AG04449 (cell line): ENCODE data around the gene TCF15.
"Not testable (repeated sequence)": the region's sequence is repeated elsewhere in the genome, so short reads cannot be mapped to it uniquely, and the experiment has no call there.

ENCODE experiments used
- CTCF ChIA-PET: fragments of 350-600 bp; formaldehyde crosslinking; extraction: SDS; loops from one replicate; lab custom pipeline; 2021; ENCODE audit warnings: antibody characterized with exemption; lab: Yijun Ruan, JAX
- POLR2A ChIA-PET: fragments of 400-600, 350-600 bp; formaldehyde crosslinking; extraction: SDS; loops from one replicate; lab custom pipeline; 2020; ENCODE audit warnings: antibody characterized with exemption, inconsistent platforms; lab: Yijun Ruan, JAX
- DNase-seq: peaks from one replicate; pipeline ENCODE4 v3.0.0-alpha.2; 2010; ENCODE audit warnings: low read depth, low spot score
- H3K4me3 ChIP-seq: 2 replicates; pipeline ENCODE4 v1.5.1; 2011; ENCODE audit warnings: low read depth, mild to moderate bottlenecking, control low read depth, low read length
- TF ChIP-seq, protein P1 (sequence below): IDR thresholded peaks from one replicate; pipeline ENCODE4 v1.5.1; 2011; ENCODE audit warnings: mild to moderate bottlenecking, moderate library complexity, low read length, control low read depth, inconsistent platforms; ENCODE audit not compliant: insufficient read depth; ENCODE audit errors: missing control alignments

TCF15 gene

DNA sequence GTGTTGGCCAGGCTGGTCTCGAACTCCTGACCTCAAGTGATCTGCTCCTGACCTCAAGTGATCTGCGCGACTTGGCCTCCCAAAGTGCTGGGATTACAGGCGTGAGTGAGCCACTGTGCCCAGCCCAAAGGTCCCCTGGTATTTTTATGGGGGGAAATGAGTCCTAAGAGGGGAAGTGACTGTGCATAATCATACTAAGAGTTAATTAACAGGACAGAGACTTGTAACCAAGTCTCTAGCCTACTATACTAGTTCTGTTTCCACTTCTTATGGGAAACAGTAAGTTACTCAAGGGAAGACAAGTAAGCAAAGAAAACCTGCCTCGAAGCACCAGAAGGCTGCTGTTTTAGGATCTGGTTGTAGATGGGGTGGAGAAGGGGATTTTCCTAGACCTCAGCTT lies 27.9 kb downstream of the TCF15 start:
- CTCF ChIA-PET: interaction anchor here (0.6 to 2.5 kb wide), 2 partner anchors 21 to 370 kb away, joined by 3 to 11 read pairs; no protein-coding TSS in a partner anchor
- no peak for DNase-seq
- POLR2A ChIA-PET: no interaction called here

DNA sequence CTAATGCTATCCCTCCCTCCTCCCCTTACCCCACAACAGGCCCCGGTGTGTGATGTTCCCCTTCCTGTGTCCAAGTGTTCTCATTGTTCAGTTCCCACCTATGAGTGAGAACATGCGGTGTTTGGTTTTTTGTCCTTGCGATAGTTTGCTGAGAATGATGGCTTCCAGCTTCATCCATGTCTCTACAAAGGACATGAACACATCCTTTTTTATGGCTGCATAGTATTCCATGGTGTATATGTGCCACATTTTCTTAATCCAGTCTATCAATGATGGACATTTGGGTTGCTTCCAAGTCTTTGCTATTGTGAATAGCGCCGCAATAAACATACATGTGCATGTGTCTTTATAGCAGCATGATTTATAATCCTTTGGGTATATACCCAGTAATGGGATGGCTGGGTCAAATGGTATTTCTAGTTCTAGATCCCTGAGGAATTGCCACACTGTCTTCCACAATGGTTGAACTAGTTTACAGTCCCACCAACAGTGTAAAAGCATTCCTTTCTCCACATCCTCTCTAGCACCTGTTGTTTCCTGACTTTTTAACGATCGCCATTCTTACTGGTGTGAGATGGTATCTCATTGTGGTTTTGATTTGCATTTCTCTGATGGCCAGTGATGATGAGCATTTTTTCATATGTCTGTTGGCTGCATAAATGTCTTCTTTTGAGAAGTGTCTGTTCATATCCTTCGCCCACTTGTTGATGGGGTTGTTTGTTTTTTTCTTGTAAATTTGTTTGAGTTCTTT lies 31.0 kb downstream of the TCF15 start:
- CTCF ChIA-PET: interaction anchor here (1.1 to 1.5 kb wide), 2 partner anchors 18 to 66 kb away, joined by 3 to 4 read pairs; no protein-coding TSS in a partner anchor
- DNase-seq, H3K4me3 ChIP-seq, POLR2A ChIA-PET: not testable (repeated sequence)

More for the DNA sequence above, 27.9 kb downstream of the TCF15 start:
- H3K4me3 ChIP-seq: no peak overlapping the region
- TF ChIP-seq, protein P1, sequence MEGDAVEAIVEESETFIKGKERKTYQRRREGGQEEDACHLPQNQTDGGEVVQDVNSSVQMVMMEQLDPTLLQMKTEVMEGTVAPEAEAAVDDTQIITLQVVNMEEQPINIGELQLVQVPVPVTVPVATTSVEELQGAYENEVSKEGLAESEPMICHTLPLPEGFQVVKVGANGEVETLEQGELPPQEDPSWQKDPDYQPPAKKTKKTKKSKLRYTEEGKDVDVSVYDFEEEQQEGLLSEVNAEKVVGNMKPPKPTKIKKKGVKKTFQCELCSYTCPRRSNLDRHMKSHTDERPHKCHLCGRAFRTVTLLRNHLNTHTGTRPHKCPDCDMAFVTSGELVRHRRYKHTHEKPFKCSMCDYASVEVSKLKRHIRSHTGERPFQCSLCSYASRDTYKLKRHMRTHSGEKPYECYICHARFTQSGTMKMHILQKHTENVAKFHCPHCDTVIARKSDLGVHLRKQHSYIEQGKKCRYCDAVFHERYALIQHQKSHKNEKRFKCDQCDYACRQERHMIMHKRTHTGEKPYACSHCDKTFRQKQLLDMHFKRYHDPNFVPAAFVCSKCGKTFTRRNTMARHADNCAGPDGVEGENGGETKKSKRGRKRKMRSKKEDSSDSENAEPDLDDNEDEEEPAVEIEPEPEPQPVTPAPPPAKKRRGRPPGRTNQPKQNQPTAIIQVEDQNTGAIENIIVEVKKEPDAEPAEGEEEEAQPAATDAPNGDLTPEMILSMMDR: no peak

DNA sequence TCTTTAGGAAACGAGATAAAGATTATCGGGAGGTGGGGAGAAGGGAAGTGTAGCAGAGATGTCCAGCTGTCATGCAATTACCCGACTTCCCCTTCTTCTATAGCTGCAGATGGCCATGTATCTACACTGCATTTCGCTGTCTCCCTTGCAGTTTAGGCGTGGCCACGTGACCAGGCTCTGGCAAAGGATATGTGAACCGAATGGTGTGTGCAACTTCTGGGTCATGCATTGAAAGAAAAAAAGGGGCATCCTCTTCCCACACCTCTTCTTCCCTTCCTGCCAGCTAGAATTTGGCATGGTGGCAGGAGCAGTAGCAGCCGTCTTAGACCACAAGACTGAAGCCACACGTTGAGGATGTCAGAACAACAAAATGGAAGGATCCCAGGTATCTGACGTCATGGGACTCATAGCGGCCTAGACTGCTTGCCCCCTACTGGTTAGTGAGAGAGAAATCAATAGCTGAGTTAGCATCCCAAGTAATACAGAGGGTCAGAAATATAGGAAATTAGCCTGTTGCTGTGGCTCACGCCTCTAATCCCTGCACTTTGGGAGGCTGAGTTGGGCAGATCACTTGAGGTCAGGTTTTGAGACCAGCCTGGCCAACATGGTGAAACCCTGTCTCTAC lies 32.8 kb downstream of the TCF15 start:
- ChIA-PET CTCF (interaction anchor here (1.3 to 2.9 kb wide), 3 partner anchors 15 to 68 kb away, joined by 3 to 19 read pairs (median 4); no protein-coding TSS in a partner anchor), POLR2A (no interaction called here)
- no peak overlapping the region for H3K4me3 ChIP-seq
- TF ChIP-seq, protein P1: peak; percentile 20
- no peak for DNase-seq

DNA sequence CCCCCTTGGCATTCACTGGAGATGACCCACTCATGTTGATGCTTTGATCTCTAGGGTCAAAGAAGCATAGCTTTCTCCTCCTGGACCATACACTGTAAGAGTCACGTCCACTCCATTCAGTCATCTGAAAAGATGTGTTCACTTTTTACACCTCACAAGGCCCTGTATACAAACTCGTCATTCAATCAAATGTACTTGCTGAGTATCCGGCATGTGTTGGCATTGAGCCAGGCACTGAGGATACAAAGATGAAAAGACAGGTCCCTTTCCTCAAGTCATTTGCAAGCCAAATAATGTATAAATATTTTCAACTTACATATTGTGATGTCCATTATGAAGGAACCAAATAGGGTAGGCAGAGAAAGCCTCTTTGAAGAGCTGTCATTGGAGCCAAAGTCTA lies 34.0 kb downstream of the TCF15 start:
- POLR2A ChIA-PET: no interaction called here

DNA sequence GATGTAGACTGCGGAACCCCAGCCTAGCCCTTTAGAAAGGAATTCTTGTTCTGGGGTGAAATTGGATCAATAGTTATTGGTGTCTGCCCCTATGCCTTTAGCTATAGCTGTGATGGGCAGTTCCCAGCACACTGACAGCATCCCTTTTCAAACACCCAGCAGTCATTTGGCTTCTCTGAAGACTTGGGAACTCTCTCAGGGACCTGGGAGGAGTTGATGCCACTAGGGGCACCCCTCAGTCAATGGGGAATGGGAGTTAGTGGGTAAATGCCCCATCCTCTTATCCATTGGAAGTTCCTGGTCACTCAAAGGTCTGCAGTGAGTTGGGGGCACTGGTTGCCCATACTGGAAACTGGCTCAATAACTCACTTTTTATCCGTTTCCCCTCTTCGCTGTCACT lies 34.9 kb downstream of the TCF15 start:
- POLR2A ChIA-PET: no interaction called here
- CTCF ChIA-PET: interaction anchor here (1.4 to 2.9 kb wide), 2 partner anchors 13 to 164 kb away, joined by 3 to 19 read pairs; no protein-coding TSS in a partner anchor
- no peak for DNase-seq
- no peak overlapping the region for H3K4me3 ChIP-seq
- TF ChIP-seq, protein P1: no peak

More for the DNA sequence above, 34.0 kb downstream of the TCF15 start:
- CTCF ChIA-PET: interaction anchor here (1.4 to 2.9 kb wide), 2 partner anchors 14 to 163 kb away, joined by 3 to 19 read pairs; no protein-coding TSS in a partner anchor
- H3K4me3 ChIP-seq: no peak overlapping the region
- DNase-seq: no peak
- TF ChIP-seq, protein P1: no peak

DNA sequence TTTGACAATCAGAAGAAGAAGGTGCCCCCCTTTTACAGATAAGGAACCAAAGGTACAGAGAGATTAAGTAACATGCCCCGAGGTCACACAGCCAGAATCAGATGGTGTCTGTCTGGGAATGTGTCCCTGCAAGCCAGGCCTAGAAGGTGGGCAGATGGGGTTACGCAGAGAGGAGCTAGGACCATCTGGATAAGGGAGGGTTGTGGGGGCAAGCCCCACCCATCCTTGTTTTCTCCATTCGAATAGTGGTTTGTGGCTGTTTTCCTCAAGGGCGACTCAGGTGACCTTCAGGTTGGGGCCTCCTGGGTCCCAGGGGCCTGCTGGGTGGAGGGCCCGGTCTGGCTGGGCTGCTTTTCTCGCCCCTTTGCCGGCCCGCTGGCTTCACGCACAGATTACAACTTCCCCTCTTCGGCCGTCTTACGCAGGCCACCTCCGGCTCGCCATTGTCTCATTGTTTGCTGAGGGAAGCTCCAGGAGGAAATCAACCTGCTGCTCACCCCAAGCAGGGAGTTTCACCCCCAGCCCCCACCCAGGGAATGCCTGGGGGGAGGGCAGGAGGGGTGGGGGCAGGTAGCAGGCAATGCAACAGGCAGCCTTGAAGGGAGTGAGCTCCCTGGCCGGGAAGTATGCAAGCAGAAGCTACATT lies 35.7 kb downstream of the TCF15 start:
- ChIA-PET CTCF (interaction anchor here (2.3 to 2.9 kb wide), 2 partner anchors 12 to 165 kb away, joined by 8 to 19 read pairs; no protein-coding TSS in a partner anchor), POLR2A (no interaction called here)
- no peak for DNase-seq
- H3K4me3 ChIP-seq: no peak overlapping the region
- TF ChIP-seq, protein P1: no peak
